ENCODE measurements around the gene SCAPER. TPM values are rescaled to one million over a fixed set of nuclear protein-coding genes. Genes with fewer than 3 reads are reported as not detected.

The SCAPER gene
- total RNA-seq, 1 experiment from 2014 or later, result 7.4 TPM

DNA sequence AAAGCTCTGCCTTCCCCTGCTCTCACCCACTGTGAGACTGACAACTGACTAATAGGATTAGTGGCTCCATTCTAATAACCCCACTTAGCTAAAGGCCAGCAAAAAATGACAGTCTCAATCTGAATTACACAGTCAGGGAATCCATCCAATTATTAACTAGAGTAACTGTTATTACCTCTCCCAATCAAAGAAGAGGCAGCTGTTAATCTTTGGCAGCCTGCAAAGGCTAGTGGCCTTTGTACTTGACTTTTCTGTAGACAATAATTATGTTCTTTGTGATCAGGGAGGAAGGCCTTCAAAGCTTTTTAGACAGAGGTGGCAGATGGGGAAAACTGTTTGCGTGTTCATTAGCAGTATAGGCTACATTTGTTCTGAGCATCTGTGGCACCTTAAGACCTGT lies 390.9 kb downstream of the SCAPER start:
- no peak overlapping the region for H2BK120ac ChIP-seq (ENCODE audit: low read depth, low read length, poor library complexity, severe bottlenecking)
- Mint-ChIP-seq H3K4me1 (peaks cover 16 to 19% of the 10 kb centered on the region in 2 experiments), H3K9me3 (no peaks in the 10 kb centered on the region), H3K27me3 (ENCODE audit: low read depth) (no peaks in the 10 kb centered on the region; the same call in 1 of the 2 replicates), H3K36me3 (ENCODE audit: insufficient read depth in 1 of 3, low read depth in 3 of 3) (no peaks in the 10 kb centered on the region), H3K27ac (no peak overlapping the region), H3K4me3 (no peak overlapping the region)
- no peaks in the 10 kb centered on the region for H3K27me3 ChIP-seq (ENCODE audit: insufficient read depth, low read length)
- no peak overlapping the region for H3K18ac ChIP-seq (ENCODE audit: insufficient read length, low read depth, low read length)
- no peak overlapping the region for H2AFZ ChIP-seq (ENCODE audit: low read length)
- H3K4me1 ChIP-seq (ENCODE audit: insufficient read depth, low read length), result peaks cover 3% of the 10 kb centered on the region; the same call in 1 of the 2 replicates
- H2BK5ac ChIP-seq (ENCODE audit: insufficient read length, low read length), result no peak overlapping the region
- no peak overlapping the region for H3K23ac ChIP-seq (ENCODE audit: insufficient read length, low read depth, low read length)
- H3K23me2 ChIP-seq (ENCODE audit: insufficient read length, low read depth, low read length, poor library complexity, severe bottlenecking), result no peaks in the 10 kb centered on the region
- H2BK15ac ChIP-seq (ENCODE audit: low read depth, low read length), result no peak overlapping the region
- no peak overlapping the region for H4K8ac ChIP-seq (replicated peaks; ENCODE audit: insufficient read length, low read depth, low read length)
- H4K20me1 ChIP-seq (ENCODE audit: control insufficient read depth, insufficient read depth, insufficient read length), result no peaks in the 10 kb centered on the region
- H4K91ac ChIP-seq (ENCODE audit: insufficient read length, low read depth, low read length), result no peak overlapping the region
- H3K9me3 ChIP-seq (ENCODE audit: control insufficient read depth, low read depth, low read length), result no peaks in the 10 kb centered on the region
- no CpG with 5 or more reads among the region's 1 CpG for WGBS (ENCODE audit: extremely low coverage, insufficient read length, low lambda C conversion rate)
- no peak overlapping the region for H3K56ac ChIP-seq (ENCODE audit: insufficient read length, low read depth, low read length)
- H3K27ac ChIP-seq (ENCODE audit: insufficient read length, low read depth, low read length), result no peak overlapping the region
- H3K14ac ChIP-seq (ENCODE audit: insufficient read depth, low read length), result no peak overlapping the region
- no peak overlapping the region for H2AK5ac ChIP-seq (ENCODE audit: insufficient read length, low read length)
- no peak overlapping the region for H3K4me2 ChIP-seq (ENCODE audit: insufficient read depth, insufficient read length, low read length)
- TF ChIP-seq, protein P1, sequence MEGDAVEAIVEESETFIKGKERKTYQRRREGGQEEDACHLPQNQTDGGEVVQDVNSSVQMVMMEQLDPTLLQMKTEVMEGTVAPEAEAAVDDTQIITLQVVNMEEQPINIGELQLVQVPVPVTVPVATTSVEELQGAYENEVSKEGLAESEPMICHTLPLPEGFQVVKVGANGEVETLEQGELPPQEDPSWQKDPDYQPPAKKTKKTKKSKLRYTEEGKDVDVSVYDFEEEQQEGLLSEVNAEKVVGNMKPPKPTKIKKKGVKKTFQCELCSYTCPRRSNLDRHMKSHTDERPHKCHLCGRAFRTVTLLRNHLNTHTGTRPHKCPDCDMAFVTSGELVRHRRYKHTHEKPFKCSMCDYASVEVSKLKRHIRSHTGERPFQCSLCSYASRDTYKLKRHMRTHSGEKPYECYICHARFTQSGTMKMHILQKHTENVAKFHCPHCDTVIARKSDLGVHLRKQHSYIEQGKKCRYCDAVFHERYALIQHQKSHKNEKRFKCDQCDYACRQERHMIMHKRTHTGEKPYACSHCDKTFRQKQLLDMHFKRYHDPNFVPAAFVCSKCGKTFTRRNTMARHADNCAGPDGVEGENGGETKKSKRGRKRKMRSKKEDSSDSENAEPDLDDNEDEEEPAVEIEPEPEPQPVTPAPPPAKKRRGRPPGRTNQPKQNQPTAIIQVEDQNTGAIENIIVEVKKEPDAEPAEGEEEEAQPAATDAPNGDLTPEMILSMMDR (conservative IDR thresholded peaks at IDR 0.05), result no peak
- no peak overlapping the region for H3K9ac ChIP-seq (ENCODE audit: extremely low read depth, insufficient read length, low read length)
- H2BK20ac ChIP-seq (ENCODE audit: low read depth, low read length, poor library complexity, severe bottlenecking), result no peak overlapping the region
- no peak for DNase-seq
- H3K79me1 ChIP-seq (ENCODE audit: insufficient read depth, low read depth, low read length, poor library complexity, severe bottlenecking), result no peaks in the 10 kb centered on the region
- H3T11ph ChIP-seq (ENCODE audit: low read length), result no peak overlapping the region
- no peak overlapping the region for H3K4ac ChIP-seq (ENCODE audit: low read depth, low read length)
- no peaks in the 10 kb centered on the region for H3K79me2 ChIP-seq (ENCODE audit: insufficient read depth, low read length)
- H4K5ac ChIP-seq (ENCODE audit: insufficient read length, low read depth, low read length), result no peak overlapping the region
- H2BK12ac ChIP-seq (ENCODE audit: insufficient read length, low read depth, low read length), result no peak overlapping the region

Measured in H9 (cell line).